DOHH2 (cell line): ENCODE results near the gene TTC28.
"Not testable (repeated sequence)": the region's sequence is repeated elsewhere in the genome, so short reads cannot be mapped to it uniquely, and the experiment has no call there.

ENCODE experiments used
- H3F3A ChIP-seq: fragments of 200-600 bp; sonication (generic), shearing (Covaris generic); 2 replicates; pipeline ENCODE4 v1.6.0; 2016; ENCODE audit warnings: antibody characterized with exemption, mild to moderate bottlenecking; ENCODE audit not compliant: control insufficient read depth, insufficient read depth
- H3K27ac ChIP-seq: fragments of 200-600 bp; sonication (generic); 2 replicates; pipeline ENCODE4 v1.5.1; 2014; ENCODE audit warnings: low read depth, mild to moderate bottlenecking, low read length, moderate library complexity
- H3K27me3 ChIP-seq: fragments of 200-600 bp; sonication (generic); 2 replicates; pipeline ENCODE4 v1.6.1; 2014; ENCODE audit warnings: mild to moderate bottlenecking, low read length, mixed read lengths; ENCODE audit not compliant: control insufficient read depth
- H3K36me3 ChIP-seq: fragments of 200-600 bp; sonication (generic); 2 replicates; pipeline ENCODE4 v1.6.1; 2014; ENCODE audit warnings: mild to moderate bottlenecking, low read length, moderate library complexity, mixed read lengths; ENCODE audit not compliant: control insufficient read depth
- H3K4me1 ChIP-seq: fragments of 200-600 bp; sonication (generic); 2 replicates; pipeline ENCODE4 v1.6.1; 2014; ENCODE audit warnings: mild to moderate bottlenecking, low read length, mixed read lengths; ENCODE audit not compliant: control insufficient read depth
- H3K4me2 ChIP-seq: fragments of 200-600 bp; sonication (generic); 2 replicates; pipeline ENCODE4 v1.6.0; 2014; ENCODE audit warnings: mild to moderate bottlenecking, low read length, moderate library complexity
- H3K4me3 ChIP-seq: fragments of 200-600 bp; sonication (generic); 2 replicates; pipeline ENCODE4 v1.5.1; 2014; ENCODE audit warnings: mild to moderate bottlenecking, low read length, mixed read lengths
- H3K79me2 ChIP-seq: fragments of 200-600 bp; sonication (generic); 2 replicates; pipeline ENCODE4 v1.6.1; 2014; ENCODE audit warnings: mild to moderate bottlenecking, low read length, mixed read lengths; ENCODE audit not compliant: control insufficient read depth
- H3K9me2 ChIP-seq: fragments of 200-600 bp; sonication (generic); replicated peaks from 2 replicates; pipeline ENCODE4 v1.6.1; 2014; ENCODE audit warnings: mild to moderate bottlenecking, low read length, mixed read lengths; ENCODE audit not compliant: control insufficient read depth
- H3K9me3 ChIP-seq: fragments of 200-600 bp; sonication (generic); 2 replicates; pipeline ENCODE4 v1.6.1; 2014; ENCODE audit warnings: antibody characterized with exemption, low read length, mixed read lengths; ENCODE audit not compliant: control insufficient read depth, insufficient read depth
- H4K20me1 ChIP-seq: fragments of 200-600 bp; sonication (generic); 2 replicates; pipeline ENCODE4 v1.6.0; 2014; ENCODE audit warnings: low read depth, mild to moderate bottlenecking, antibody characterized with exemption, low read length, moderate library complexity; ENCODE audit not compliant: control insufficient read depth, insufficient read depth
- CTCF ChIP-seq: fragments of 200-600 bp; sonication (generic); IDR thresholded peaks from one replicate; pipeline ENCODE4 v1.5.1; 2014; ENCODE audit warnings: antibody characterized with exemption, mild to moderate bottlenecking, low read depth, low read length; ENCODE audit not compliant: poor library complexity, severe bottlenecking
- EZH2phosphoT487 ChIP-seq: fragments of 200-600 bp; sonication (generic); IDR thresholded peaks from 2 replicates; pipeline ENCODE4 v1.6.1; 2017; ENCODE audit warnings: borderline replicate concordance, mild to moderate bottlenecking, antibody characterized with exemption, low read length, moderate library complexity, mixed read lengths

The TTC28 gene

GRCh38 chr22:28474330-28474729 is 205.3 kb downstream of the TTC28 start:
- no peaks in the 10 kb centered on the region for H3K36me3 ChIP-seq
- no peaks in the 10 kb centered on the region for H3K4me1 ChIP-seq
- no peaks in the 10 kb centered on the region for H4K20me1 ChIP-seq
- peaks cover 9% of the 10 kb centered on the region for H3K27me3 ChIP-seq
- H3K9me2 ChIP-seq = no peaks in the 10 kb centered on the region
- H3K4me2 ChIP-seq = no peak overlapping the region
- TF ChIP-seq CTCF (no peak), EZH2phosphoT487 (no peak)
- no peaks in the 10 kb centered on the region for H3K79me2 ChIP-seq
- no peak overlapping the region for H3K4me3 ChIP-seq
- H3F3A ChIP-seq = no peaks in the 10 kb centered on the region
- no peaks in the 10 kb centered on the region for H3K9me3 ChIP-seq
- H3K27ac ChIP-seq = no peak overlapping the region

GRCh38 chr22:28473258-28473657 is 206.4 kb downstream of the TTC28 start:
- Histone ChIP-seq H3K9me3 (no peaks in the 10 kb centered on the region), H3F3A (no peaks in the 10 kb centered on the region), H3K4me1 (no peaks in the 10 kb centered on the region), H3K27ac (no peak overlapping the region), H3K4me2 (no peak overlapping the region), H3K36me3 (no peaks in the 10 kb centered on the region), H3K27me3 (peaks cover 9% of the 10 kb centered on the region), H3K9me2 (no peaks in the 10 kb centered on the region), H3K79me2 (no peaks in the 10 kb centered on the region), H4K20me1 (no peaks in the 10 kb centered on the region), H3K4me3 (no peak overlapping the region)
- TF ChIP-seq CTCF (no peak), EZH2phosphoT487 (no peak)

GRCh38 chr22:28467055-28467454 is 212.6 kb downstream of the TTC28 start:
- not testable (repeated sequence) for H3K79me2 ChIP-seq, H3K4me1 ChIP-seq, H3K27ac ChIP-seq, H3F3A ChIP-seq, H3K9me3 ChIP-seq, H3K4me2 ChIP-seq, H3K27me3 ChIP-seq, H3K9me2 ChIP-seq, H4K20me1 ChIP-seq, H3K4me3 ChIP-seq, H3K36me3 ChIP-seq

- Histone ChIP-seq H3K27me3 (no peaks in the 10 kb centered on the region), H3K4me1 (no peaks in the 10 kb centered on the region), H3K9me3 (no peaks in the 10 kb centered on the region), H3K36me3 (no peaks in the 10 kb centered on the region), H3K9me2 (no peaks in the 10 kb centered on the region), H3F3A (no peaks in the 10 kb centered on the region), H3K4me3 (no peak overlapping the region), H3K79me2 (no peaks in the 10 kb centered on the region), H3K4me2 (no peak overlapping the region), H4K20me1 (no peaks in the 10 kb centered on the region), H3K27ac (no peak overlapping the region)
- TF ChIP-seq EZH2phosphoT487 = no peak
These were observed 213.2 kb downstream of the TTC28 start for GRCh38 chr22:28466399-28466798.
